Retinal pigment epithelial cell (primary cell): ENCODE measurements around the gene USP28.
A peak's percentile ranks its signal among the peaks of the same experiment; 100 is the strongest.

ENCODE experiments used
- DNase-seq: peaks from one replicate; pipeline ENCODE4 v3.0.0-alpha.2; 2010; ENCODE audit warnings: low read depth
- H3K4me3 ChIP-seq: 2 replicates; pipeline ENCODE4 v1.5.1; 2011; ENCODE audit warnings: mild to moderate bottlenecking, low read length, control low read depth, moderate library complexity
- CTCF ChIP-seq: conservative IDR thresholded peaks from 2 replicates; pipeline ENCODE4 v1.5.1; 2011; ENCODE audit warnings: low read depth, low read length, control low read depth, inconsistent platforms

USP28 gene

GRCh38 chr11:113876074-113876797, 864 bp upstream of the USP28 start:
- no peak for TF ChIP-seq CTCF
- DNase-seq = no peak

GRCh38 chr11:113874581-113875233, 665 bp downstream of the USP28 start:
- no peak for DNase-seq
- no peak for TF ChIP-seq CTCF
- H3K4me3 ChIP-seq = peak overlapping the region; percentile 80

More at GRCh38 chr11:113876074-113876797, 864 bp upstream of the USP28 start:
- H3K4me3 ChIP-seq = peak overlapping the region; percentile 70

GRCh38 chr11:113874096-113874495, 1.3 kb downstream of the USP28 start:
- no peak for TF ChIP-seq CTCF
- no peak for DNase-seq
- H3K4me3 ChIP-seq = peak overlapping the region; percentile 80

GRCh38 chr11:113873236-113873626, 2.1 kb downstream of the USP28 start:
- no peak overlapping the region for H3K4me3 ChIP-seq
- DNase-seq = no peak
- no peak for TF ChIP-seq CTCF

- TF ChIP-seq CTCF = no peak
- no peak for DNase-seq
- no peak overlapping the region for H3K4me3 ChIP-seq
These were observed 4.0 kb downstream of the USP28 start for GRCh38 chr11:113871336-113871735.

- no peak for DNase-seq
- H3K4me3 ChIP-seq = no peak overlapping the region
- no peak for TF ChIP-seq CTCF
These were observed 7.4 kb downstream of the USP28 start for GRCh38 chr11:113867843-113868503.
